Smooth muscle cell (in vitro differentiated cells): Measurements from ENCODE around the gene COPB1. TPM values are rescaled to one million over a fixed set of nuclear protein-coding genes. Genes with fewer than 3 reads are reported as not detected.
A peak's percentile ranks its signal among the peaks of the same experiment; 100 is the strongest.

ENCODE experiments used
- DNase-seq: peaks from one replicate; lab custom pipeline; 2025; ENCODE audit not compliant: unreplicated experiment; lab: John Stamatoyannopoulos, UW
- H2AFZ ChIP-seq: fragments of 200-600 bp; sonication (generic); 2 replicates; pipeline ENCODE4 v1.6.0; 2016; ENCODE audit warnings: antibody characterized with exemption, low read depth, mild to moderate bottlenecking
- H3F3A ChIP-seq: fragments of 200-600 bp; sonication (generic); 2 replicates; pipeline ENCODE4 v1.6.0; 2017; ENCODE audit warnings: antibody characterized with exemption, low read depth
- H3K27ac ChIP-seq: fragments of 200-600 bp; sonication (generic); 2 replicates; pipeline ENCODE4 v1.5.1; 2016; ENCODE audit warnings: low read depth, mild to moderate bottlenecking
- H3K27me3 ChIP-seq: fragments of 200-600 bp; sonication (generic); 2 replicates; pipeline ENCODE4 v1.6.1; 2016; ENCODE audit warnings: low read depth, mild to moderate bottlenecking
- H3K36me3 ChIP-seq: fragments of 200-600 bp; sonication (generic); 2 replicates; pipeline ENCODE4 v1.5.1; 2016; ENCODE audit warnings: low read depth
- H3K4me1 ChIP-seq: fragments of 200-600 bp; sonication (generic); 2 replicates; pipeline ENCODE4 v1.5.1; 2016; ENCODE audit warnings: low read depth
- H3K4me2 ChIP-seq: fragments of 200-600 bp; sonication (generic); 2 replicates; pipeline ENCODE4 v1.6.0; 2016; ENCODE audit warnings: mild to moderate bottlenecking
- H3K4me3 ChIP-seq: fragments of 200-600 bp; sonication (generic); 2 replicates; pipeline ENCODE4 v1.5.1; 2016; ENCODE audit warnings: mild to moderate bottlenecking
- H3K79me2 ChIP-seq: fragments of 200-600 bp; sonication (generic); 2 replicates; pipeline ENCODE4 v1.6.0; 2016; ENCODE audit warnings: low read depth, mild to moderate bottlenecking
- H3K9ac ChIP-seq: fragments of 200-600 bp; sonication (generic); 2 replicates; pipeline ENCODE4 v1.6.0; 2016; ENCODE audit warnings: low read depth
- H3K9me3 ChIP-seq: fragments of 200-600 bp; sonication (generic); replicated peaks from 2 replicates; pipeline ENCODE4 v1.5.1; 2016; ENCODE audit warnings: low read depth
- H4K20me1 ChIP-seq: fragments of 200-600 bp; sonication (generic); 2 replicates; pipeline ENCODE4 v1.6.0; 2016; ENCODE audit warnings: low read depth
- WGBS: methylation state at CpG from one replicate; pipeline ENCODE4 v1.1.7; 2016; ENCODE audit warnings: low lambda C conversion rate; 5-methylcytosine and 5-hydroxymethylcytosine counted together
- polyA plus RNA-seq: library from polyadenylated mRNA; unstranded; fragments of >200 nt; fragmentation: Nextera tagmentation; extraction: Ambion mirVana; gene quantifications from 2 replicates; pipeline ENCODE4 v1.2.1, GENCODE V29; 2016
- total RNA-seq: library from RNA; depleted of rRNA; stranded (reverse); fragments of >200 nt; gene quantifications from 2 replicates; pipeline ENCODE4 v1.2.3, GENCODE V29; 2014
- TF ChIP-seq, protein P1 (sequence below): fragments of 200-600 bp; sonication (generic); IDR thresholded peaks from 2 replicates; pipeline ENCODE4 v1.5.1; 2017; ENCODE audit warnings: borderline replicate concordance, mild to moderate bottlenecking, antibody characterized with exemption; ENCODE audit not compliant: insufficient read depth, poor library complexity, severe bottlenecking

Gene COPB1
- total and polyA plus RNA-seq, 2 experiments from 2014 or later, result 135 to 299 TPM

DNA sequence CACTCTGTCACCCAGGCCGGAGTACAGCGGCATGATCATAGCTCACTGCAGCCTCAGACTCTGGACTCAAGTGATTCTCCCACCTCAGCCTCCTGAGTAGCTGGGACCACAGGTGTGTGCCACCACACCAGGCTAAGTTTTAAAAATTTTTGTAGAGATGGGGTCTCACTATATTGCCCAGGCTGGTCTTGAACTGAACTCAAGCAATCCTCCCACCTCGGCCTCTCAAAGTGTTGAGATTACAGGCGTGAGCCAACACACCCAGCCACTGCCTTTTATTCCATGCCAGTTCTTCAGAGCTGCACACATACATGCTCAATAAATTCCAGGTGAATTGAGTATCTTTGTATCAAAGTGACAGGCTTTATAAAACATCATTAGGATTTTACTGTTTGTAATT lies 2.4 kb upstream of the COPB1 start:
- 99% methylated on average over 4 of the region's 4 CpGs for WGBS
- Histone ChIP-seq H3K36me3 (peaks cover 22% of the 10 kb centered on the region), H4K20me1 (peaks cover 15% of the 10 kb centered on the region), H2AFZ (no peak overlapping the region), H3K9ac (no peak overlapping the region), H3K27ac (no peak overlapping the region), H3K9me3 (no peaks in the 10 kb centered on the region), H3F3A (peaks cover 12% of the 10 kb centered on the region), H3K79me2 (peaks cover 25% of the 10 kb centered on the region), H3K4me2 (no peak overlapping the region), H3K4me3 (no peak overlapping the region), H3K27me3 (no peaks in the 10 kb centered on the region), H3K4me1 (peaks cover 18% of the 10 kb centered on the region)
- TF ChIP-seq, protein P1, sequence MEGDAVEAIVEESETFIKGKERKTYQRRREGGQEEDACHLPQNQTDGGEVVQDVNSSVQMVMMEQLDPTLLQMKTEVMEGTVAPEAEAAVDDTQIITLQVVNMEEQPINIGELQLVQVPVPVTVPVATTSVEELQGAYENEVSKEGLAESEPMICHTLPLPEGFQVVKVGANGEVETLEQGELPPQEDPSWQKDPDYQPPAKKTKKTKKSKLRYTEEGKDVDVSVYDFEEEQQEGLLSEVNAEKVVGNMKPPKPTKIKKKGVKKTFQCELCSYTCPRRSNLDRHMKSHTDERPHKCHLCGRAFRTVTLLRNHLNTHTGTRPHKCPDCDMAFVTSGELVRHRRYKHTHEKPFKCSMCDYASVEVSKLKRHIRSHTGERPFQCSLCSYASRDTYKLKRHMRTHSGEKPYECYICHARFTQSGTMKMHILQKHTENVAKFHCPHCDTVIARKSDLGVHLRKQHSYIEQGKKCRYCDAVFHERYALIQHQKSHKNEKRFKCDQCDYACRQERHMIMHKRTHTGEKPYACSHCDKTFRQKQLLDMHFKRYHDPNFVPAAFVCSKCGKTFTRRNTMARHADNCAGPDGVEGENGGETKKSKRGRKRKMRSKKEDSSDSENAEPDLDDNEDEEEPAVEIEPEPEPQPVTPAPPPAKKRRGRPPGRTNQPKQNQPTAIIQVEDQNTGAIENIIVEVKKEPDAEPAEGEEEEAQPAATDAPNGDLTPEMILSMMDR, result no peak
- no peak for DNase-seq

DNA sequence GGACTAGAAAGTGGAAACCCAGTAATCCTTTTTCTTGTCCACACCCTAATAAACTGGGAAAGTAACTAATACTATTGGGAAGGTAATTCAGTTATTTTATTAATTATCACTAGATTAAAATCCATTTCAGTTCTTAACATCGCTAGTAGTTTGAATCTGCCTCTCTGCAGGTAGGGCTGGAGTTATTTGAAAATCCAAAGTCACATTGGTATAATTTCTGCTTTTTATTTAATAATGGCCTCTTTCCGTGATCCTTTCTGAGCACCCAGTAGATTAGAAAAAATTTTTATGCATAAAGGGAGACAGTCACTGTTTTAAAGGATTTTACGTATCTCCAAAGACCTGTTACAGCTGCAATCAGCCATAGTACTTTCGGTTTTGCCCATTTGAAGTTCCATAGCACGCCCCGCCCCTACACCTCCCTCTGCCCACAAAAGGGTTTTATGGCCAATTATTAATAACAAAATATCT lies 605 bp upstream of the COPB1 start:
- peaks cover 12% of the 10 kb centered on the region for H3F3A ChIP-seq
- H3K9me3 ChIP-seq, result no peaks in the 10 kb centered on the region
- 19% methylated on average over 6 of the region's 6 CpGs for WGBS
- TF ChIP-seq, protein P1, result no peak
- H3K4me1 ChIP-seq, result peaks cover 18% of the 10 kb centered on the region
- peaks cover 21% of the 10 kb centered on the region for H3K36me3 ChIP-seq
- DNase-seq, result no peak
- peak overlapping the region; percentile 93 for H3K4me3 ChIP-seq
- H3K79me2 ChIP-seq, result peaks cover 44% of the 10 kb centered on the region
- H3K27me3 ChIP-seq, result no peaks in the 10 kb centered on the region
- H3K27ac ChIP-seq, result peak overlapping the region; percentile 74
- peak overlapping the region; percentile 80 for H2AFZ ChIP-seq
- peak overlapping the region; percentile 89 for H3K9ac ChIP-seq
- peaks cover 33% of the 10 kb centered on the region for H4K20me1 ChIP-seq
- peak overlapping the region; percentile 94 for H3K4me2 ChIP-seq

DNA sequence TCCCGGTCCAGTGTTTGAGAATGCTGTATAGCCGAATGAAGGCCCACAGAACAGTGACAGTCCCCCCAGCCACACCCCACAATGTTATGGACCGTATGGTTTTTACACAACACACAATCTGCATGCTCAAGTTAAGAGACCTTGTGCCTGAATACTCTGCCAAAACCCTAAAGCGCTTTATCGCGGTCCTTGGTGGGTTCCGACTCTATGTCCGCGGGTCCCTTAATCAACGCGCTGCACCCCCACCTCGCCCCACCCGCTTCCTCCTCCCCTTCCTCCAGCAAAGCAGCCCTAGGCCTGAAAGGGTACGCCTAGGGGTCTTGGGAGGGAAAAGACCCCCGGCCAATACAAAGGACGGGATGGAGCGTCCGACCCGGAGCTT lies 442 bp downstream of the COPB1 start:
- peaks cover 27% of the 10 kb centered on the region for H3K36me3 ChIP-seq
- H2AFZ ChIP-seq, result no peak overlapping the region
- peaks cover 54% of the 10 kb centered on the region for H3K79me2 ChIP-seq
- peak overlapping the region; percentile 89 for H3K9ac ChIP-seq
- peak overlapping the region; percentile 74 for H3K27ac ChIP-seq
- peak overlapping the region; percentile 94 for H3K4me2 ChIP-seq
- TF ChIP-seq, protein P1, result no peak
- DNase-seq, result no peak
- under 1% methylated on average over 13 of the region's 19 CpGs for WGBS
- peaks cover 12% of the 10 kb centered on the region for H3F3A ChIP-seq
- no peaks in the 10 kb centered on the region for H3K9me3 ChIP-seq
- peaks cover 44% of the 10 kb centered on the region for H4K20me1 ChIP-seq
- peaks cover 18% of the 10 kb centered on the region for H3K4me1 ChIP-seq
- H3K4me3 ChIP-seq, result peak overlapping the region; percentile 93
- no peaks in the 10 kb centered on the region for H3K27me3 ChIP-seq

DNA sequence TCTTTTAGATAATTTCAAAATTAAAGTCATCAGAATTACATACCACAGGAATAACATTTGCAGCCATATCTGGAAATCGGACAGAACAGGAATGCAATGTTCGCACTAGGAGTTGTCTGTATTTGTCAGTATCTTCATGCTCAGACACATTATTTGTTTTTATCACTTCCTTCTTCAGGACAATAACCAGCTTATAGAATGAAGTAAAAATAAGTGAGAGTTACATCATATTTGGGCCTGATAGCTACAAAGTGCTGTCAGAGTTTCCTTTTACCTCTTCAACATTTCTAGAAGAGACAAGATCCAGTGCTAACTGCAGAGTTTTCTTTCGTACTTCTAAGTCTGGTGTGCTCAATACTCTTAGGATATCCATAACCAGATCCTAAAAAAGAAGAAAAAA lies 18.9 kb downstream of the COPB1 start:
- H3K4me3 ChIP-seq, result no peak overlapping the region
- WGBS, result 81% methylated on average over 3 of the region's 3 CpGs
- no peaks in the 10 kb centered on the region for H3K9me3 ChIP-seq
- TF ChIP-seq, protein P1, result no peak
- no peak overlapping the region for H3K27ac ChIP-seq
- peaks cover 99% of the 10 kb centered on the region for H4K20me1 ChIP-seq
- H3K4me1 ChIP-seq, result no peaks in the 10 kb centered on the region
- no peak overlapping the region for H3K4me2 ChIP-seq
- H3F3A ChIP-seq, result peaks cover 21% of the 10 kb centered on the region
- no peak overlapping the region for H3K9ac ChIP-seq
- no peak for DNase-seq
- H3K27me3 ChIP-seq, result no peaks in the 10 kb centered on the region
- peaks cover 15% of the 10 kb centered on the region for H3K79me2 ChIP-seq
- H3K36me3 ChIP-seq, result peaks cover 58% of the 10 kb centered on the region
- no peak overlapping the region for H2AFZ ChIP-seq
